IPS DF 6.9 (cell line): Measurements from ENCODE around the gene COL2A1.

ENCODE experiments used
- DNase-seq: peaks from one replicate; pipeline ENCODE4 v3.0.0-alpha.2; 2013; ENCODE audit warnings: low read depth, low spot score
- H3K27ac ChIP-seq: one replicate; pipeline ENCODE4 v1.5.1; 2013; ENCODE audit warnings: low read length, control low read depth
- H3K27me3 ChIP-seq: 2 replicates; pipeline ENCODE4 v1.6.1; 2013; ENCODE audit warnings: mild to moderate bottlenecking, low read length; ENCODE audit not compliant: control insufficient read depth, insufficient read depth
- H3K36me3 ChIP-seq: 2 replicates; pipeline ENCODE4 v1.6.1; 2013; ENCODE audit warnings: low read length; ENCODE audit not compliant: control insufficient read depth, insufficient read depth
- H3K4me1 ChIP-seq: 2 replicates; pipeline ENCODE4 v1.6.1; 2013; ENCODE audit warnings: low read length; ENCODE audit not compliant: control insufficient read depth, insufficient read depth
- H3K4me3 ChIP-seq: 2 replicates; pipeline ENCODE4 v1.5.1; 2013; ENCODE audit warnings: mild to moderate bottlenecking, low read length
- H3K9me3 ChIP-seq: 2 replicates; pipeline ENCODE4 v1.6.1; 2013; ENCODE audit warnings: low read length, inconsistent platforms; ENCODE audit not compliant: control insufficient read depth, insufficient read depth
- WGBS: extraction: QIAGEN DNeasy Blood & Tissue Kit; methylation state at CpG from one replicate; pipeline ENCODE4 v1.1.7; 2013; ENCODE audit warnings: mixed read lengths, missing lambda C conversion rate; ENCODE audit not compliant: insufficient read length, insufficient coverage; 5-methylcytosine and 5-hydroxymethylcytosine counted together

COL2A1 gene

GRCh38 chr12:48031135-48031960 is 27.1 kb upstream of the COL2A1 start:
- Histone ChIP-seq H3K27ac (no peak overlapping the region), H3K4me1 (peaks cover 2% of the 10 kb centered on the region; the same call in 1 of the 2 replicates), H3K27me3 (peaks cover 43% of the 10 kb centered on the region), H3K4me3 (no peak overlapping the region), H3K36me3 (no peaks in the 10 kb centered on the region), H3K9me3 (no peaks in the 10 kb centered on the region)
- WGBS: no CpG with 5 or more reads among the region's 12 CpGs
- DNase-seq: no peak

- Histone ChIP-seq H3K4me3 (no peak overlapping the region), H3K4me1 (no peaks in the 10 kb centered on the region; the same call in 1 of the 2 replicates), H3K27ac (no peak overlapping the region), H3K36me3 (no peaks in the 10 kb centered on the region), H3K9me3 (no peaks in the 10 kb centered on the region), H3K27me3 (peaks cover 52% of the 10 kb centered on the region)
- WGBS: no CpG with 5 or more reads among the region's 4 CpGs
- no peak for DNase-seq
Measured at GRCh38 chr12:48030173-48030650, 25.9 kb upstream of the COL2A1 start.

GRCh38 chr12:48029491-48030172 is 25.4 kb upstream of the COL2A1 start:
- Histone ChIP-seq H3K27ac (no peak overlapping the region), H3K9me3 (no peaks in the 10 kb centered on the region), H3K36me3 (no peaks in the 10 kb centered on the region), H3K4me1 (no peaks in the 10 kb centered on the region; the same call in 1 of the 2 replicates), H3K27me3 (peaks cover 57% of the 10 kb centered on the region), H3K4me3 (no peak overlapping the region)
- no peak for DNase-seq
- WGBS: no CpG with 5 or more reads among the region's 8 CpGs

- DNase-seq: no peak
- no CpG with 5 or more reads among the region's 5 CpGs for WGBS
- H3K4me3 ChIP-seq: no peak overlapping the region
Measured at GRCh38 chr12:48028541-48029431, 24.5 kb upstream of the COL2A1 start.

GRCh38 chr12:48027183-48028002 is 23.1 kb upstream of the COL2A1 start:
- no peak for DNase-seq
- Histone ChIP-seq H3K4me1 (no peaks in the 10 kb centered on the region; the same call in 1 of the 2 replicates), H3K4me3 (no peak overlapping the region), H3K9me3 (no peaks in the 10 kb centered on the region), H3K27me3 (peaks cover 73% of the 10 kb centered on the region), H3K36me3 (no peaks in the 10 kb centered on the region), H3K27ac (no peak overlapping the region)
- no CpG with 5 or more reads among the region's 18 CpGs for WGBS

More at GRCh38 chr12:48028541-48029431, 24.5 kb upstream of the COL2A1 start:
- Histone ChIP-seq H3K27me3 (peaks cover 63% of the 10 kb centered on the region), H3K36me3 (no peaks in the 10 kb centered on the region), H3K9me3 (no peaks in the 10 kb centered on the region), H3K27ac (no peak overlapping the region), H3K4me1 (no peaks in the 10 kb centered on the region; the same call in 1 of the 2 replicates)

- no peaks in the 10 kb centered on the region; the same call in 1 of the 2 replicates for H3K4me1 ChIP-seq
- H3K36me3 ChIP-seq: no peaks in the 10 kb centered on the region
- peaks cover 71% of the 10 kb centered on the region for H3K27me3 ChIP-seq
- H3K27ac ChIP-seq: no peak overlapping the region
- H3K4me3 ChIP-seq: no peak overlapping the region
- H3K9me3 ChIP-seq: no peaks in the 10 kb centered on the region
- no CpG with 5 or more reads among the region's 7 CpGs for whole genome bisulfite sequencing
- no peak for DNase-seq
Measured at GRCh38 chr12:48026060-48026827, 22.0 kb upstream of the COL2A1 start.

- Histone ChIP-seq H3K36me3 (no peaks in the 10 kb centered on the region), H3K9me3 (no peaks in the 10 kb centered on the region), H3K27ac (no peak overlapping the region), H3K4me1 (no peaks in the 10 kb centered on the region), H3K27me3 (peaks cover 73% of the 10 kb centered on the region), H3K4me3 (no peak overlapping the region)
- no CpG with 5 or more reads among the region's 7 CpGs for WGBS
- no peak for DNase-seq
Measured at GRCh38 chr12:48025281-48025680, 21.0 kb upstream of the COL2A1 start.

GRCh38 chr12:48024735-48025134 is 20.5 kb upstream of the COL2A1 start:
- no peaks in the 10 kb centered on the region for H3K4me1 ChIP-seq
- WGBS: no CpG with 5 or more reads among the region's 9 CpGs
- no peak for DNase-seq
- H3K4me3 ChIP-seq: no peak overlapping the region
- no peaks in the 10 kb centered on the region for H3K36me3 ChIP-seq
- no peaks in the 10 kb centered on the region for H3K9me3 ChIP-seq
- no peak overlapping the region for H3K27ac ChIP-seq
- H3K27me3 ChIP-seq: peaks cover 74% of the 10 kb centered on the region

- Histone ChIP-seq H3K9me3 (no peaks in the 10 kb centered on the region), H3K36me3 (no peaks in the 10 kb centered on the region), H3K4me3 (no peak overlapping the region), H3K4me1 (no peaks in the 10 kb centered on the region), H3K27ac (no peak overlapping the region), H3K27me3 (peaks cover 76% of the 10 kb centered on the region)
- DNase-seq: no peak
- WGBS: no CpG with 5 or more reads among the region's 5 CpGs
Measured at GRCh38 chr12:48023386-48023785, 19.1 kb upstream of the COL2A1 start.
